ENCODE data around the gene ANKS1B. TPM values are rescaled to one million over a fixed set of nuclear protein-coding genes. Genes with fewer than 3 reads are reported as not detected.

The ANKS1B gene
- total RNA-seq, 1 experiment from 2014 or later: 0.61 TPM

DNA sequence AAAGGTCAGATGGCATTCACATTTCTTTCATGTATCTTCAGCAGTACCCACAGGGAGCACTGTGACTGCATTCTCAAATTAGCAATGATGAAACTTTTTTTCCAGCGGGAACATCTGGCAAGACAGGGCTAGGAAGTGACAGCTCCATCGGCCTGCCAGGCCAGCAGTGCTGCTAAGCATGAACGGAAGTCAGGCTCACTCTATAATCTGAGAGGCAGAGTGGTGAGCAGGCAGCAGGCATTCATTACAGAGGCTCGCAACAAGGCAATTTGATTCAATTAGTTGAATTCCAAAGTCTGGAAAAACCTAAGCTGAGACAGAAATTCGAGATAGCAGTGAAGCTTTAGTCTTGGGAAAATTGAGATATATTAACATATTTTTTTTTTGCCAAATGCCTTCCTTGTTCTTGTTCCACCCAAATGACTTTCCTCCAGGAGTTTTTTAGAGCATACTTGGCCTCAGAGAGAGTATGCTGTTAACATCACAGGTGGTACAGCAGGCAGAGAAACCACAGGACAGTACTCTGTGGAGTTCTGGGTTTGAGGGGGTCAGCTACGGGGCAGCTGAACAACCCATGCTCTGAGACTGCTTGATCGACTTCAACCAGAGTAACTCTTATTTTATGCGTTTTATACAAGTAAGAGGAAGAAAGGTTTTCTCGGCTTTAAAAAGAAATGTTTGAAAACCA is 924.8 kb downstream of the ANKS1B start:
- intact Hi-C loops (cut with micrococcal nuclease; ENCODE audit: unreplicated experiment): no loop called here
- Mint-ChIP-seq H3K27me3 (ENCODE audit: insufficient read depth, unreplicated experiment) (peaks cover 18% of the 10 kb centered on the region), H3K36me3 (ENCODE audit: insufficient read depth, unreplicated experiment) (no peaks in the 10 kb centered on the region), H3K4me3 (ENCODE audit: unreplicated experiment) (no peak overlapping the region), H3K9me3 (ENCODE audit: unreplicated experiment) (no peaks in the 10 kb centered on the region), H3K27ac (ENCODE audit: unreplicated experiment) (no peak overlapping the region), H3K4me1 (ENCODE audit: low read depth, unreplicated experiment) (no peaks in the 10 kb centered on the region)
- H3K9me3 ChIP-seq: no peaks in the 10 kb centered on the region
- H3K4me1 ChIP-seq: no peaks in the 10 kb centered on the region
- ChIA-PET CTCF (interaction anchor here (0.6 kb wide), 1 partner anchor 924 kb away, joined by 6 read pairs; no protein-coding TSS in a partner anchor), POLR2A (no interaction called here)
- TF ChIP-seq, protein P1, sequence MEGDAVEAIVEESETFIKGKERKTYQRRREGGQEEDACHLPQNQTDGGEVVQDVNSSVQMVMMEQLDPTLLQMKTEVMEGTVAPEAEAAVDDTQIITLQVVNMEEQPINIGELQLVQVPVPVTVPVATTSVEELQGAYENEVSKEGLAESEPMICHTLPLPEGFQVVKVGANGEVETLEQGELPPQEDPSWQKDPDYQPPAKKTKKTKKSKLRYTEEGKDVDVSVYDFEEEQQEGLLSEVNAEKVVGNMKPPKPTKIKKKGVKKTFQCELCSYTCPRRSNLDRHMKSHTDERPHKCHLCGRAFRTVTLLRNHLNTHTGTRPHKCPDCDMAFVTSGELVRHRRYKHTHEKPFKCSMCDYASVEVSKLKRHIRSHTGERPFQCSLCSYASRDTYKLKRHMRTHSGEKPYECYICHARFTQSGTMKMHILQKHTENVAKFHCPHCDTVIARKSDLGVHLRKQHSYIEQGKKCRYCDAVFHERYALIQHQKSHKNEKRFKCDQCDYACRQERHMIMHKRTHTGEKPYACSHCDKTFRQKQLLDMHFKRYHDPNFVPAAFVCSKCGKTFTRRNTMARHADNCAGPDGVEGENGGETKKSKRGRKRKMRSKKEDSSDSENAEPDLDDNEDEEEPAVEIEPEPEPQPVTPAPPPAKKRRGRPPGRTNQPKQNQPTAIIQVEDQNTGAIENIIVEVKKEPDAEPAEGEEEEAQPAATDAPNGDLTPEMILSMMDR (IDR thresholded peaks at IDR 0.05; ENCODE audit: insufficient read depth in 1 of 2, low read depth in 1 of 2, low read length in 1 of 2, severe bottlenecking in 1 of 2, unreplicated experiment in 1 of 2): no peak
- H3K27me3 ChIP-seq (replicated peaks; ENCODE audit: control insufficient read depth, insufficient read depth, low read length): no peaks in the 10 kb centered on the region; the same call in 1 of the 2 replicates
- no peak overlapping the region for H3K4me3 ChIP-seq (ENCODE audit: low read depth, low read length)
- DNase-seq: no peak
- no peaks in the 10 kb centered on the region for H3K36me3 ChIP-seq (ENCODE audit: control insufficient read depth, insufficient read depth, low read length)
- no TSS peak for BruUV-seq (replicated peaks)

DNA sequence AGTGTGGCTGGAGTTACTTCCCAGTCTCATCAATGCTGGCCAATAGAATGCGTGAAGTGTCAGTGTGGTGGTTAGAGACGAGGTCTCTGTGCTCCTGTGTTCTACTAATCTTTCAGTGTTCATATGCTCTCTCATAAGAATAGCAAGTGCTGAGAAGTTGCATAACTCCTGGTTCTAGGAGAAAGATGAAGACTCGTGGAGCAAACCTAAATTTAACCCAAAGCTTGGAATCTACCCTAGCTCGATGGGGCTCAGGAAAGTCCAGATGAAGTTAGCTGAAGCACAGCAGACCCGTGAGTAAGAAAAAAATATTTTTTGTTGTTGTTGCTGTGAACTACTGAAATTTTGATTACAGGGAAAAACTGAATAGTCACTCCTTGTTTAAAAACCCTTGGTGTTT is 927.1 kb downstream of the ANKS1B start:
- Mint-ChIP-seq H3K4me1 (ENCODE audit: low read depth, unreplicated experiment) (no peaks in the 10 kb centered on the region), H3K36me3 (ENCODE audit: insufficient read depth, unreplicated experiment) (no peaks in the 10 kb centered on the region), H3K27ac (ENCODE audit: unreplicated experiment) (no peak overlapping the region), H3K9me3 (ENCODE audit: unreplicated experiment) (no peaks in the 10 kb centered on the region), H3K4me3 (ENCODE audit: unreplicated experiment) (no peak overlapping the region), H3K27me3 (ENCODE audit: insufficient read depth, unreplicated experiment) (peaks cover 18% of the 10 kb centered on the region)
- Histone ChIP-seq H3K36me3 (ENCODE audit: control insufficient read depth, insufficient read depth, low read length) (no peaks in the 10 kb centered on the region), H3K4me3 (ENCODE audit: low read depth, low read length) (no peak overlapping the region), H3K27me3 (replicated peaks; ENCODE audit: control insufficient read depth, insufficient read depth, low read length) (no peaks in the 10 kb centered on the region), H3K9me3 (no peaks in the 10 kb centered on the region), H3K4me1 (no peaks in the 10 kb centered on the region)
- intact Hi-C loops (cut with micrococcal nuclease; ENCODE audit: unreplicated experiment): no loop called here
- TF ChIP-seq, protein P1 (IDR thresholded peaks at IDR 0.05; ENCODE audit: insufficient read depth in 1 of 2, low read depth in 1 of 2, low read length in 1 of 2, severe bottlenecking in 1 of 2, unreplicated experiment in 1 of 2): no peak
- BruUV-seq (replicated peaks): no TSS peak
- ChIA-PET POLR2A (no interaction called here), CTCF (no interaction called here)
- DNase-seq: no peak

DNA sequence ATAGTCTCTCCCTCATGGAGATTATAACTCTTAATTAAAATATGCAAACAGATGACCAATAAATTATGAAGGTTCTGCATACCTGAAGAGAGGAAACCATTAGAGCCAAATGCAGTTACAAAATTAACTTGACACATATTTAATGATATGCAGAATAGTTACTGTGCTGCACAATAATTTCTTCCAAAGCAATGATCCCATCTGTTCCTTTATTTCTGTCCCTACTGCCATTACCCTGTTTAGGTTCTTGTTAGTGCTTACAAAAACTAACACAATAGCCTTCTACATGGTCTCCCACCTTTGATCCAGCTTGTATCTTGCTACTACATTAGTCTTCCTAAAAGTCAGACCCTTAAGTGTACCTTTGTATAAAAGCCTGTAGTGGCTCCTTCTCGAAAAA is 928.5 kb downstream of the ANKS1B start:
- TF ChIP-seq, protein P1 (IDR thresholded peaks at IDR 0.05; ENCODE audit: insufficient read depth in 1 of 2, low read depth in 1 of 2, low read length in 1 of 2, severe bottlenecking in 1 of 2, unreplicated experiment in 1 of 2): no peak
- ChIA-PET POLR2A (no interaction called here), CTCF (no interaction called here)
- no peaks in the 10 kb centered on the region for H3K9me3 ChIP-seq
- BruUV-seq (replicated peaks): no TSS peak
- Mint-ChIP-seq H3K9me3 (ENCODE audit: unreplicated experiment) (no peaks in the 10 kb centered on the region), H3K36me3 (ENCODE audit: insufficient read depth, unreplicated experiment) (no peaks in the 10 kb centered on the region), H3K27ac (ENCODE audit: unreplicated experiment) (no peak overlapping the region), H3K27me3 (ENCODE audit: insufficient read depth, unreplicated experiment) (peaks cover 13% of the 10 kb centered on the region), H3K4me3 (ENCODE audit: unreplicated experiment) (no peak overlapping the region), H3K4me1 (ENCODE audit: low read depth, unreplicated experiment) (no peaks in the 10 kb centered on the region)
- H3K27me3 ChIP-seq (replicated peaks; ENCODE audit: control insufficient read depth, insufficient read depth, low read length): no peaks in the 10 kb centered on the region
- no peaks in the 10 kb centered on the region for H3K4me1 ChIP-seq
- no peak overlapping the region for H3K4me3 ChIP-seq (ENCODE audit: low read depth, low read length)
- H3K36me3 ChIP-seq (ENCODE audit: control insufficient read depth, insufficient read depth, low read length): no peaks in the 10 kb centered on the region
- no peak for DNase-seq
- intact Hi-C loops (cut with micrococcal nuclease; ENCODE audit: unreplicated experiment): no loop called here

Measured in Caco-2 (cell line).